Neural progenitor cell (in vitro differentiated cells): ENCODE results near the gene NFKBIA. TPM values are rescaled to one million over a fixed set of nuclear protein-coding genes. Genes with fewer than 3 reads are reported as not detected.
"Not testable (repeated sequence)": the region's sequence is repeated elsewhere in the genome, so short reads cannot be mapped to it uniquely, and the experiment has no call there.

Experiments used
- DNase-seq: peaks from one replicate; pipeline ENCODE4 v3.0.0-alpha.2; 2016; ENCODE audit warnings: low spot score
- H2AFZ ChIP-seq: fragments of 200-600 bp; sonication (generic); replicated peaks from 2 replicates; pipeline ENCODE4 v1.6.1; 2016; ENCODE audit warnings: antibody characterized with exemption
- H3F3A ChIP-seq: fragments of 200-600 bp; sonication (generic); 2 replicates; pipeline ENCODE4 v1.6.1; 2016; ENCODE audit warnings: antibody characterized with exemption, low read depth
- H3K27ac ChIP-seq: fragments of 200-600 bp; sonication (generic); 2 replicates; pipeline ENCODE4 v1.5.1; 2016; ENCODE audit warnings: mild to moderate bottlenecking
- H3K27me3 ChIP-seq: fragments of 200-600 bp; sonication (generic); 2 replicates; pipeline ENCODE4 v1.6.1; 2016; ENCODE audit warnings: mild to moderate bottlenecking, moderate library complexity
- H3K36me3 ChIP-seq: fragments of 200-600 bp; sonication (generic); 2 replicates; pipeline ENCODE4 v1.5.1; 2016
- H3K4me1 ChIP-seq: fragments of 200-600 bp; sonication (generic); 2 replicates; pipeline ENCODE4 v1.6.1; 2016; ENCODE audit warnings: mixed run types
- H3K4me2 ChIP-seq: fragments of 200-600 bp; sonication (generic); 2 replicates; pipeline ENCODE4 v1.6.1; 2016
- H3K4me3 ChIP-seq: fragments of 200-600 bp; sonication (generic); 2 replicates; pipeline ENCODE4 v1.5.1; 2016
- H3K79me2 ChIP-seq: fragments of 200-600 bp; sonication (generic); 2 replicates; pipeline ENCODE4 v1.6.1; 2016; ENCODE audit warnings: low read depth
- H3K9ac ChIP-seq: fragments of 200-600 bp; sonication (generic); 2 replicates; pipeline ENCODE4 v1.6.1; 2016
- H3K9me3 ChIP-seq: fragments of 200-600 bp; sonication (generic); 2 replicates; pipeline ENCODE4 v1.5.1; 2016; ENCODE audit warnings: low read depth
- H4K20me1 ChIP-seq: fragments of 200-600 bp; sonication (generic); 2 replicates; pipeline ENCODE4 v1.6.1; 2016; ENCODE audit warnings: low read depth
- H3K27ac Mint-ChIP-seq: 3 replicates; pipeline ENCODE4 v1.8.0; 2021; ENCODE audit warnings: mixed read lengths
- H3K27me3 Mint-ChIP-seq: 2 replicates; pipeline ENCODE4 v1.8.0; 2022; ENCODE audit warnings: low read depth, mild to moderate bottlenecking, inconsistent platforms, moderate library complexity, mixed read lengths; ENCODE audit not compliant: insufficient read depth
- H3K36me3 Mint-ChIP-seq: 3 replicates; pipeline ENCODE4 v1.8.0; 2021; ENCODE audit warnings: mixed read lengths
- H3K4me1 Mint-ChIP-seq: 3 replicates; pipeline ENCODE4 v1.8.0; 2021; ENCODE audit warnings: mixed read lengths
- H3K4me3 Mint-ChIP-seq: 3 replicates; pipeline ENCODE4 v1.8.0; 2021; ENCODE audit warnings: mild to moderate bottlenecking, moderate library complexity, mixed read lengths
- H3K9me3 Mint-ChIP-seq: 3 replicates; pipeline ENCODE4 v1.8.0; 2020; ENCODE audit warnings: mixed read lengths
- EZH2 ChIP-seq: fragments of 200-600 bp; sonication (generic); IDR thresholded peaks from 2 replicates; pipeline ENCODE4 v1.6.1; 2017; ENCODE audit warnings: antibody characterized with exemption, mild to moderate bottlenecking, moderate library complexity
- EZH2phosphoT487 ChIP-seq: fragments of 200-600 bp; sonication (generic); IDR thresholded peaks from 2 replicates; pipeline ENCODE4 v1.6.1; 2017; ENCODE audit warnings: antibody characterized with exemption
- total RNA-seq: library from RNA; depleted of rRNA; stranded (reverse); fragments of >200 nt; gene quantifications from 2 replicates; pipeline ENCODE4 v1.2.3, GENCODE V29; 2015; ENCODE audit warnings: low replicate concordance
- TF ChIP-seq, protein P1 (sequence below): fragments of 200-600 bp; sonication (generic); IDR thresholded peaks from 2 replicates; pipeline ENCODE4 v1.5.1; 2017; ENCODE audit warnings: antibody characterized with exemption, mild to moderate bottlenecking

The NFKBIA gene
- total RNA-seq, 1 donor from 2014 or later, result 26.4 TPM

GRCh38 chr14:35383569-35384454, 20.7 kb downstream of the NFKBIA start:
- no peak overlapping the region for H2AFZ ChIP-seq

DNA sequence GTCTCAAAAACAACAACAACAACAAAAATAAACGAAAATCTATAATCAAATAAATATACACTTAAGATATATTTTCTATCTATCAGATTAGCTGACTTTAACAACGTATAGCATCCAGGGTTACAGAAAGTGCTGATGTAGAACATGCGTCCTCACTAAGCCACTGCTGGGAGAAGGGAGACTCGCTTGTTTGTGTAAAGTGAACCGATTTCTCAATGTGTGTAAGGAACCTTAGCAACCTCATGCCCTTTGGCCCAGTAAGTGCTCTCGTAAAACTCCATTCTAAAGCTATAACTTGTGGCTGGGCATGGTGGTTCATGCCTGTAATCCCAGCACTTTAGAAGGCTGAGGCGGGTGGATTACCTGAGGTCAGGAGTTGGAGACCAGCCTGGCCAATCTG, 23.8 kb downstream of the NFKBIA start:
- no peak overlapping the region for H2AFZ ChIP-seq

More at GRCh38 chr14:35383569-35384454, 20.7 kb downstream of the NFKBIA start:
- no peak overlapping the region for H3K4me3 Mint-ChIP-seq
- Histone ChIP-seq H3K4me3 (no peak overlapping the region), H3K36me3 (no peaks in the 10 kb centered on the region), H3K9me3 (no peaks in the 10 kb centered on the region), H3K4me1 (peaks cover 5% of the 10 kb centered on the region), H3K27ac (no peak overlapping the region), H3F3A (peaks cover 2% of the 10 kb centered on the region), H3K9ac (no peak overlapping the region), H3K4me2 (no peak overlapping the region), H3K27me3 (no peaks in the 10 kb centered on the region), H4K20me1 (no peaks in the 10 kb centered on the region), H3K79me2 (no peaks in the 10 kb centered on the region)
- no peak for DNase-seq
- peaks cover 10% of the 10 kb centered on the region for H3K27me3 Mint-ChIP-seq
- TF ChIP-seq EZH2phosphoT487, result no peak
- TF ChIP-seq, protein P1, sequence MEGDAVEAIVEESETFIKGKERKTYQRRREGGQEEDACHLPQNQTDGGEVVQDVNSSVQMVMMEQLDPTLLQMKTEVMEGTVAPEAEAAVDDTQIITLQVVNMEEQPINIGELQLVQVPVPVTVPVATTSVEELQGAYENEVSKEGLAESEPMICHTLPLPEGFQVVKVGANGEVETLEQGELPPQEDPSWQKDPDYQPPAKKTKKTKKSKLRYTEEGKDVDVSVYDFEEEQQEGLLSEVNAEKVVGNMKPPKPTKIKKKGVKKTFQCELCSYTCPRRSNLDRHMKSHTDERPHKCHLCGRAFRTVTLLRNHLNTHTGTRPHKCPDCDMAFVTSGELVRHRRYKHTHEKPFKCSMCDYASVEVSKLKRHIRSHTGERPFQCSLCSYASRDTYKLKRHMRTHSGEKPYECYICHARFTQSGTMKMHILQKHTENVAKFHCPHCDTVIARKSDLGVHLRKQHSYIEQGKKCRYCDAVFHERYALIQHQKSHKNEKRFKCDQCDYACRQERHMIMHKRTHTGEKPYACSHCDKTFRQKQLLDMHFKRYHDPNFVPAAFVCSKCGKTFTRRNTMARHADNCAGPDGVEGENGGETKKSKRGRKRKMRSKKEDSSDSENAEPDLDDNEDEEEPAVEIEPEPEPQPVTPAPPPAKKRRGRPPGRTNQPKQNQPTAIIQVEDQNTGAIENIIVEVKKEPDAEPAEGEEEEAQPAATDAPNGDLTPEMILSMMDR, result no peak
- TF ChIP-seq EZH2, result no peak
- no peak overlapping the region for H3K27ac Mint-ChIP-seq
- no peaks in the 10 kb centered on the region for H3K9me3 Mint-ChIP-seq
- no peaks in the 10 kb centered on the region for H3K36me3 Mint-ChIP-seq
- H3K4me1 Mint-ChIP-seq, result peaks cover 29% of the 10 kb centered on the region

GRCh38 chr14:35379234-35379933, 25.2 kb downstream of the NFKBIA start:
- not testable (repeated sequence) for H3K9me3 Mint-ChIP-seq, H3K79me2 ChIP-seq, H3F3A ChIP-seq, H3K9me3 ChIP-seq, H4K20me1 ChIP-seq, H3K4me1 ChIP-seq, H3K4me1 Mint-ChIP-seq, H2AFZ ChIP-seq, DNase-seq, H3K4me3 ChIP-seq, H3K36me3 Mint-ChIP-seq, H3K27me3 ChIP-seq, H3K9ac ChIP-seq, H3K4me2 ChIP-seq, H3K27ac ChIP-seq, H3K36me3 ChIP-seq, H3K27me3 Mint-ChIP-seq, H3K27ac Mint-ChIP-seq, H3K4me3 Mint-ChIP-seq

More for the DNA sequence above, 23.8 kb downstream of the NFKBIA start:
- no peak overlapping the region for H3K4me3 ChIP-seq
- TF ChIP-seq, protein P1, result no peak
- no peak for TF ChIP-seq EZH2
- TF ChIP-seq EZH2phosphoT487, result no peak
- H3K4me1 ChIP-seq, result peaks cover 5% of the 10 kb centered on the region
- H3F3A ChIP-seq, result no peaks in the 10 kb centered on the region
- no peak overlapping the region for H3K27ac ChIP-seq
- H3K9me3 ChIP-seq, result no peaks in the 10 kb centered on the region
- no peaks in the 10 kb centered on the region for H3K79me2 ChIP-seq
- H3K27ac Mint-ChIP-seq, result no peak overlapping the region
- H3K36me3 Mint-ChIP-seq, result no peaks in the 10 kb centered on the region
- H3K4me2 ChIP-seq, result no peak overlapping the region
- H3K4me3 Mint-ChIP-seq, result no peak overlapping the region
- peaks cover 6% of the 10 kb centered on the region for H3K27me3 Mint-ChIP-seq
- no peaks in the 10 kb centered on the region for H4K20me1 ChIP-seq
- no peaks in the 10 kb centered on the region for H3K27me3 ChIP-seq
- peaks cover 18% of the 10 kb centered on the region for H3K4me1 Mint-ChIP-seq
- no peaks in the 10 kb centered on the region for H3K9me3 Mint-ChIP-seq
- H3K36me3 ChIP-seq, result no peaks in the 10 kb centered on the region
- DNase-seq, result no peak
- no peak overlapping the region for H3K9ac ChIP-seq
